DND-41 (cell line): ENCODE measurements around the gene ZNF142.
"Not testable (repeated sequence)": the region's sequence is repeated elsewhere in the genome, so short reads cannot be mapped to it uniquely, and the experiment has no call there.

Experiments
- ATAC-seq: fragments of 200-7000 bp; cut with Tn5 transposase; 3 replicates; pipeline ENCODE4 v1.9.1; 2021; ENCODE audit warnings: low read depth; ENCODE audit not compliant: insufficient read depth
- DNase-seq: peaks from one replicate; pipeline ENCODE4 v3.0.0-alpha.2; 2020
- H2AFZ ChIP-seq: 2 replicates; pipeline ENCODE4 v1.6.0; 2012; ENCODE audit warnings: low read depth, low read length
- H3K27ac ChIP-seq: 2 replicates; pipeline ENCODE4 v1.5.1; 2012; ENCODE audit warnings: low read length, inconsistent platforms
- H3K27me3 ChIP-seq: fragments of 200-600 bp; sonication (generic); 2 replicates; pipeline ENCODE4 v1.6.0; 2012; ENCODE audit warnings: low read length, mild to moderate bottlenecking, inconsistent platforms; ENCODE audit not compliant: insufficient read depth, poor library complexity
- H3K36me3 ChIP-seq: 2 replicates; pipeline ENCODE4 v1.5.1; 2012; ENCODE audit warnings: low read length, inconsistent platforms; ENCODE audit not compliant: insufficient read depth
- H3K4me1 ChIP-seq: 2 replicates; pipeline ENCODE4 v1.5.1; 2012; ENCODE audit warnings: mild to moderate bottlenecking, low read length; ENCODE audit not compliant: insufficient read depth
- H3K4me2 ChIP-seq: 2 replicates; pipeline ENCODE4 v1.6.0; 2012; ENCODE audit warnings: mild to moderate bottlenecking, moderate library complexity, low read length, inconsistent platforms; ENCODE audit not compliant: insufficient read depth
- H3K4me3 ChIP-seq, 2 experiments: fragments of 200-600 bp in 1 of 2; shearing (Covaris generic) in 1 of 2; 2 replicates each; pipeline ENCODE4 v1.5.1; 2012 to 2016; ENCODE audit warnings: inconsistent platforms in 2 of 2, low read length in 2 of 2, mild to moderate bottlenecking in 2 of 2, low read depth in 1 of 2, moderate library complexity in 1 of 2
- H3K79me2 ChIP-seq: 2 replicates; pipeline ENCODE4 v1.6.0; 2012; ENCODE audit warnings: low read length, inconsistent platforms; ENCODE audit not compliant: insufficient read depth
- H3K9ac ChIP-seq: 2 replicates; pipeline ENCODE4 v1.6.0; 2012; ENCODE audit warnings: low read depth, mild to moderate bottlenecking, inconsistent platforms, low read length, moderate library complexity
- H3K9me3 ChIP-seq: 2 replicates; pipeline ENCODE4 v1.5.1; 2012; ENCODE audit warnings: low read length, moderate library complexity, mild to moderate bottlenecking, inconsistent platforms; ENCODE audit not compliant: insufficient read depth, severe bottlenecking
- H4K20me1 ChIP-seq: 2 replicates; pipeline ENCODE4 v1.6.0; 2012; ENCODE audit warnings: low read length; ENCODE audit not compliant: insufficient read depth
- EZH2 ChIP-seq: IDR thresholded peaks from 3 replicates; pipeline ENCODE4 v1.6.1; 2012; ENCODE audit warnings: borderline replicate concordance, low read depth, mild to moderate bottlenecking, moderate library complexity, low read length, inconsistent platforms; ENCODE audit not compliant: severe bottlenecking
- TF ChIP-seq, protein P1 (sequence below): IDR thresholded peaks from 2 replicates; pipeline ENCODE4 v1.5.1; 2012; ENCODE audit warnings: borderline replicate concordance, low read length, moderate library complexity, mild to moderate bottlenecking; ENCODE audit not compliant: poor library complexity, severe bottlenecking; ENCODE audit errors: extremely low read depth

Gene ZNF142

DNA sequence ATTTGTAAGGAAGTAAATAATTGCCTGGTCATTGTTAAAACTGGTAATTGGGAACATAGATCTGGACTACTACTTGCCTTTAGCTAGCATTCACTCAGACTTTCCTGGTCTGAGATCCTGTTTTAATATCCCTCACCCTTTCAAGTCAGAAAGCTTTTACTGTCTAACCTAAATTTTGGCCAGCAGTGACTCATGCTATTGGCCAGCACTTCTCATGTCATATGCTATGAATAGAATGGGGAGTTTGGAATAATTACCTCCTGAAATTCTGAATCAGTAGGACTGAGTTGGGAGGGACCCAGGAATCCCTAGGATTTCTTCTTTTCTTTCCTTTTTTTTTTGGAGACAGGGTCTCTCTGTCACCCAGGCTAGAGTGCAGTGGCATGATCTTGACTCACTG is 31.8 kb upstream of the ZNF142 start:
- Histone ChIP-seq H3K36me3 (peaks cover 6% of the 10 kb centered on the region; the same call in 1 of the 2 replicates), H3K4me2 (no peak overlapping the region)
- DNase-seq, result no peak

DNA sequence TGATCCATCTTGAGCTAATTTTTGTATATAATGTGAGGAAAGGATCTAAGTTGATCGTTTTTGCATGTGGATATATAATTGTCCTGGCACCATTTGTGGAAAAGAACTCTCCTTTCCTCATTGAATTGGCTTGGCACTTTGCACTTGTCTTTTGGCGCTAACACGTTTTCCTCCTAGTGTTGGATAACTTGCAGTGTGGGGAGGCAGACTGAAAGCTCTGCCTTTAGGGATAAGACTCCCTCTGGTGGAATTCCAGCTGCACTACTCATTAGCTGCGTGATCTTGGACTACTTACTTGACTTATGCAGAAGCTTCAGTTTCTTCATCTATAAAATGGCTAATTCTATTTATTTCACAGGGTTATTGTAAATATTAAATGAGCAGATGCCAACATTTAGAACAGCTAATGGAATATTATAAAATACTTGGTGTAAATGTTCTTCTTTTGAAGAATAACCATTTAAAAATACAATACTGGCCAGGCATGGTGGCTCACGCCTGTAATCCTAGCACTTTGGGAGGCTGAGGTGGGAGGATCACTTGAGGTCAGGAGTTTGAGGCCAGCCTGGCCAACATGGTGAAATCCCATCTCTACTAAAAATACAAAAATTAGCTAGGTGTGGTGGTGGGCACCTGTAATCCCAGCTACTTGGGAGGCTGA is 28.1 kb upstream of the ZNF142 start:
- not testable (repeated sequence) for H4K20me1 ChIP-seq, H2AFZ ChIP-seq, H3K27me3 ChIP-seq, H3K4me2 ChIP-seq, H3K27ac ChIP-seq, H3K4me1 ChIP-seq, H3K4me3 ChIP-seq, H3K9ac ChIP-seq, H3K9me3 ChIP-seq, H3K79me2 ChIP-seq, H3K36me3 ChIP-seq
- TF ChIP-seq, protein P1, sequence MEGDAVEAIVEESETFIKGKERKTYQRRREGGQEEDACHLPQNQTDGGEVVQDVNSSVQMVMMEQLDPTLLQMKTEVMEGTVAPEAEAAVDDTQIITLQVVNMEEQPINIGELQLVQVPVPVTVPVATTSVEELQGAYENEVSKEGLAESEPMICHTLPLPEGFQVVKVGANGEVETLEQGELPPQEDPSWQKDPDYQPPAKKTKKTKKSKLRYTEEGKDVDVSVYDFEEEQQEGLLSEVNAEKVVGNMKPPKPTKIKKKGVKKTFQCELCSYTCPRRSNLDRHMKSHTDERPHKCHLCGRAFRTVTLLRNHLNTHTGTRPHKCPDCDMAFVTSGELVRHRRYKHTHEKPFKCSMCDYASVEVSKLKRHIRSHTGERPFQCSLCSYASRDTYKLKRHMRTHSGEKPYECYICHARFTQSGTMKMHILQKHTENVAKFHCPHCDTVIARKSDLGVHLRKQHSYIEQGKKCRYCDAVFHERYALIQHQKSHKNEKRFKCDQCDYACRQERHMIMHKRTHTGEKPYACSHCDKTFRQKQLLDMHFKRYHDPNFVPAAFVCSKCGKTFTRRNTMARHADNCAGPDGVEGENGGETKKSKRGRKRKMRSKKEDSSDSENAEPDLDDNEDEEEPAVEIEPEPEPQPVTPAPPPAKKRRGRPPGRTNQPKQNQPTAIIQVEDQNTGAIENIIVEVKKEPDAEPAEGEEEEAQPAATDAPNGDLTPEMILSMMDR, result peak; percentile 80
- ATAC-seq (peak; percentile 100), DNase-seq (peak; percentile 62)

More for the DNA sequence above, 31.8 kb upstream of the ZNF142 start:
- H2AFZ ChIP-seq, result no peak overlapping the region
- no peak for ATAC-seq
- TF ChIP-seq EZH2, result no peak
- H3K79me2 ChIP-seq, result no peaks in the 10 kb centered on the region
- no peak overlapping the region for H3K9ac ChIP-seq
- H3K27ac ChIP-seq, result no peak overlapping the region
- no peaks in the 10 kb centered on the region for H3K4me1 ChIP-seq
- no peaks in the 10 kb centered on the region for H3K9me3 ChIP-seq
- no peak overlapping the region for H3K4me3 ChIP-seq
- H3K27me3 ChIP-seq, result no peaks in the 10 kb centered on the region
- no peaks in the 10 kb centered on the region for H4K20me1 ChIP-seq

DNA sequence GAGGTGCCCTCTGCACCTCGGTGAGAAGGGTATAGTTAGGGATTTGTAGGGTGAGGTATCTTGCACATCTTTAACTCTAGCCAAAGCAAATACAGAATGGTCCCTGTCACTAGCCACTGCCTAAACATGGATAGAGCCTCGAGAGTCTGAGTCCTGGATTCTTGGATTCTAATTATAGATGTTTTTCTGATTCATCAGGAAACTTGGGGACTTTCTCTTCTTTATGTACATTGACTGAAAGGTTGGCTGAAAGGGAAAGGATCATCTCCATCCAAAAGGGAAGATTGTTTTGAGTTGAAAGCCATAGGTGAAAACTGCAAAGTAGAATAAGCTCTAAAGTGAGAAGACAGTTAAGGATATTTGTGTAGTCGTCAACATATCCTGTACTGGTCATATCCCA is 20.6 kb upstream of the ZNF142 start:
- Histone ChIP-seq H3K9ac (no peak overlapping the region), H3K36me3 (no peaks in the 10 kb centered on the region), H3K4me3 (no peak overlapping the region), H3K9me3 (no peaks in the 10 kb centered on the region), H3K27me3 (no peaks in the 10 kb centered on the region), H2AFZ (no peak overlapping the region), H3K79me2 (no peaks in the 10 kb centered on the region), H3K4me2 (no peak overlapping the region), H3K27ac (no peak overlapping the region), H3K4me1 (no peaks in the 10 kb centered on the region), H4K20me1 (no peaks in the 10 kb centered on the region)
- DNase-seq, result no peak
- ATAC-seq, result no peak
- TF ChIP-seq EZH2, result no peak
- TF ChIP-seq, protein P1, result no peak

DNA sequence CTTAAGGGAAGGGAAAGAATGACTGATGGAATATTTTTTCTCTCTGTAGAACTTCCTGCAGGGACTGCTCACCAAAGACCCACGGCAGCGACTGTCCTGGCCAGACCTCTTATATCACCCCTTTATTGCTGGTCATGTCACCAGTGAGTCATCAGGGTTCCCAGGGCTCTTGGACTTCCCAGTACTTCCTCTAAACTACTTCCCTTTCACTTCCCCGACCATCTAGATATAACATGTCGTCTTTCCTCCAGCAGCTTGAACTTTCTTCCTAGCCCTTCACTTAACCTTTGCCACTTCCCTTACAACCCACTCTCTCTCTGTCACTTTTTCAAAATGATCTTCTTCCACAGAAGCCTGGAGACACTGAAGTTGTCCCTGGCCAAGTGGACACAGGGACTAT is 19.7 kb upstream of the ZNF142 start:
- DNase-seq, result no peak
- Histone ChIP-seq H2AFZ (no peak overlapping the region), H3K4me1 (no peaks in the 10 kb centered on the region), H4K20me1 (no peaks in the 10 kb centered on the region), H3K27me3 (no peaks in the 10 kb centered on the region), H3K9me3 (no peaks in the 10 kb centered on the region), H3K9ac (no peak overlapping the region), H3K4me2 (no peak overlapping the region), H3K27ac (no peak overlapping the region), H3K4me3 (no peak overlapping the region), H3K36me3 (no peaks in the 10 kb centered on the region), H3K79me2 (no peaks in the 10 kb centered on the region)
- ATAC-seq, result no peak
- TF ChIP-seq, protein P1, result no peak
